IPS-20b (cell line): ENCODE data around the gene NME7.

ENCODE experiments used
- H3K27ac ChIP-seq: one replicate; pipeline ENCODE4 v1.5.1; 2013; ENCODE audit warnings: low read length
- H3K27me3 ChIP-seq: 2 replicates; pipeline ENCODE4 v1.6.1; 2013; ENCODE audit warnings: mild to moderate bottlenecking, low read length, inconsistent platforms; ENCODE audit not compliant: insufficient read depth
- H3K36me3 ChIP-seq: 2 replicates; pipeline ENCODE4 v1.6.1; 2013; ENCODE audit warnings: low read depth, mild to moderate bottlenecking, inconsistent platforms, low read length, moderate library complexity; ENCODE audit not compliant: insufficient read depth
- H3K4me1 ChIP-seq: 2 replicates; pipeline ENCODE4 v1.6.1; 2013; ENCODE audit warnings: mild to moderate bottlenecking, control low read depth, inconsistent platforms, low read length, moderate library complexity; ENCODE audit not compliant: insufficient read depth
- H3K4me3 ChIP-seq: 2 replicates; pipeline ENCODE4 v1.5.1; 2013; ENCODE audit warnings: mild to moderate bottlenecking, low read length, inconsistent platforms
- H3K9ac ChIP-seq: 2 replicates; pipeline ENCODE4 v1.6.1; 2013; ENCODE audit warnings: low read depth, mild to moderate bottlenecking, inconsistent platforms, low read length, moderate library complexity
- H3K9me3 ChIP-seq: 2 replicates; pipeline ENCODE4 v1.6.1; 2013; ENCODE audit warnings: mild to moderate bottlenecking, low read depth, low read length, inconsistent platforms; ENCODE audit not compliant: insufficient read depth

NME7 gene

GRCh38 chr1:169146576-169147214, 220.9 kb downstream of the NME7 start:
- H3K36me3 ChIP-seq = no peaks in the 10 kb centered on the region

DNA sequence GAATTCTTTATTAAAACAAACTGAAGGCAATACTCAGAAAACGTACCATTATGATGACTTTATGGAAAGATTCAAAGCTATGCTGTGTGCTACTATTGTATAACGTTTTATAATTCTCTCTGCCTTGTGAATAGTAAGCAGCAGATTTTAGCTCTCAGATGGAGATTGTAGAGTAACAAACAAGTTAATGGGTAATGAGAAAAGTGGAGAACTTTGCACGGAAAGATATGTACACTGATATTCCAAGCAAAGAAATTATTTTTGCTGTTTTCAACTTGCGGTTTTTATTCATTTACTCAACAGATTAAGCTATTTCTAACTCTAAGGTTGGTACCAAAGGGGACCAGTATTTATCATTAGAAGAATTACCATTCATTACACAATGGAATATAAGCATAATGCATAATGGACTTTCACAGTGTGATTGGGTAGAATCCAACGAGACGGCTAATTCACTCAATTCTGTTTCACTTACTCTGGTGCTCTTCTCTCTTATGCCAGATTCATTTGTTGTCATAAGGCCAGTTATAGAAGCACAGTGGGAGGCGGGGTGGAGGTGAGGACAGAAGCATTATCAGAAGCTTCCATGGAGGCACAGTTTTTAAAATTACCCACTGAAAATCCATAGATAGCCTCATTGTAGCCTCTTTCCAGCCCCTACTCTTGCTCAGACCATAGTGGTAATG, 222.5 kb downstream of the NME7 start:
- no peaks in the 10 kb centered on the region for H3K36me3 ChIP-seq
- no peaks in the 10 kb centered on the region for H3K27me3 ChIP-seq
- no peaks in the 10 kb centered on the region for H3K9me3 ChIP-seq

More at GRCh38 chr1:169146576-169147214, 220.9 kb downstream of the NME7 start:
- Histone ChIP-seq H3K27me3 (no peaks in the 10 kb centered on the region), H3K9ac (no peak overlapping the region), H3K4me1 (no peaks in the 10 kb centered on the region), H3K4me3 (no peak overlapping the region), H3K27ac (no peak overlapping the region), H3K9me3 (no peaks in the 10 kb centered on the region)

GRCh38 chr1:169143984-169144383, 223.6 kb downstream of the NME7 start:
- Histone ChIP-seq H3K9ac (no peak overlapping the region), H3K4me3 (no peak overlapping the region), H3K4me1 (no peaks in the 10 kb centered on the region), H3K27ac (no peak overlapping the region), H3K9me3 (no peaks in the 10 kb centered on the region), H3K27me3 (no peaks in the 10 kb centered on the region), H3K36me3 (no peaks in the 10 kb centered on the region)

More for the DNA sequence above, 222.5 kb downstream of the NME7 start:
- H3K27ac ChIP-seq = no peak overlapping the region
- no peaks in the 10 kb centered on the region for H3K4me1 ChIP-seq
- no peak overlapping the region for H3K4me3 ChIP-seq
- H3K9ac ChIP-seq = no peak overlapping the region

GRCh38 chr1:169143346-169143745, 224.3 kb downstream of the NME7 start:
- Histone ChIP-seq H3K4me3 (no peak overlapping the region), H3K4me1 (no peaks in the 10 kb centered on the region), H3K9ac (no peak overlapping the region), H3K36me3 (no peaks in the 10 kb centered on the region), H3K27ac (no peak overlapping the region), H3K9me3 (no peaks in the 10 kb centered on the region), H3K27me3 (no peaks in the 10 kb centered on the region)

GRCh38 chr1:169142129-169142528, 225.5 kb downstream of the NME7 start:
- H3K36me3 ChIP-seq = no peaks in the 10 kb centered on the region
- H3K9ac ChIP-seq = no peak overlapping the region
- no peak overlapping the region for H3K27ac ChIP-seq
- no peak overlapping the region for H3K4me3 ChIP-seq
- no peaks in the 10 kb centered on the region for H3K9me3 ChIP-seq
- no peaks in the 10 kb centered on the region for H3K27me3 ChIP-seq
- H3K4me1 ChIP-seq = no peaks in the 10 kb centered on the region

DNA sequence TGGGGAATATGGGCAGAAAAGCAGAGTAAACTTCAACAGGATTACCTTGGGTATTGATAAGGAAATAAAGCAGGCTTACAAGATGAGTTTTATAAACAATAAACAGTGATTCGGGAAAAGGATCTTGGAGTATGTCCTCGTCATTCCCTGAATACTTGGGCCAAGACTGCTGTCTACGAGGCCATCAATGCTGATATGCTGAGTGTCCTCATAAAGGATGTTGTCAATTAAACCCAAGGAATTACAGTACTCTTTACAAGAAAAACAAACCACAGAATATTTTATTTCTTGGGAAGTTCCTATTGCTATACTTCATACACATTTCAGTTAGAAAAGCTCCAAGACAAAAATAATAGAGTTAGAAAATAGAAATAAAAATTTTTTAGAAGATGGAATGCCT, 226.2 kb downstream of the NME7 start:
- Histone ChIP-seq H3K27me3 (no peaks in the 10 kb centered on the region), H3K9me3 (no peaks in the 10 kb centered on the region), H3K9ac (no peak overlapping the region), H3K4me1 (peaks cover 6% of the 10 kb centered on the region), H3K36me3 (no peaks in the 10 kb centered on the region), H3K27ac (no peak overlapping the region), H3K4me3 (no peak overlapping the region)

DNA sequence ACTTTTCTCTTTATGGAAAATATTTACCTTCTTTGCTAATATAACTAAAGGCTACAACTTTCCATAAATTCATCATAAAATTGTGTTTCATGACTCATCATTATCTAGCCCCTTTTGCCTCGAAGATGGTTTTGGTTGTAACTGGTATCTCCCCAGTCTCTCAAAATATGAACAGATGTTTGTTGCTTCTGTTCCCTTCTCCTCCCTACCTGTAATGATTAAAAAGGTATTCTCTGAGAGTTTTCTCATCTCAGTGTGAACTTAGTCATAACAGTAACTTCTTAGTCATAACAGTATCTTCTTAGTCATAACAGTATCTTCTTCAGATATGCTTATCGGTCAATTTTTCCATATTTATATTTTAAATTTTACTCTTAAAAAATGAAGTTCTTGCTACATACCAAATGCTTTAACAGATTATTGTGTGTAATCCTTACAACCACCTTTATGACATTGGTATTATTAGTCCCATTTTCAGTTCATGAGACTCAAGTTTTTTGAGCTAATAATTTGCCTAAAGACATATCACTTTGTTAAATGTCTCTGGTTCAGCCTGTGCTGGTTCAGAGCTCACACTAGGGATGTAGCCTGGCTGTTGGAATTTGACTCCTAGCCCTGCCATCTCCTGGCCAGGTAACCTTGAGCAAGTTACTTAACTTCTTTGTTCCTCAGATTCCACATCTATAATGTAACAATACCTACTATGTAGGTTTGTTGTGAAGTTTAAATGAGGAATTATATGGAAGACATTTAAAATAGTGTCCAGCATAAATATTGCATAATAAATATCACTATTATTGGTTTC, 228.5 kb downstream of the NME7 start:
- no peaks in the 10 kb centered on the region for H3K27me3 ChIP-seq
- no peak overlapping the region for H3K27ac ChIP-seq
- no peaks in the 10 kb centered on the region for H3K9me3 ChIP-seq
- no peak overlapping the region for H3K4me3 ChIP-seq
- H3K9ac ChIP-seq = no peak overlapping the region
- H3K4me1 ChIP-seq = peaks cover 14% of the 10 kb centered on the region
- H3K36me3 ChIP-seq = no peaks in the 10 kb centered on the region

DNA sequence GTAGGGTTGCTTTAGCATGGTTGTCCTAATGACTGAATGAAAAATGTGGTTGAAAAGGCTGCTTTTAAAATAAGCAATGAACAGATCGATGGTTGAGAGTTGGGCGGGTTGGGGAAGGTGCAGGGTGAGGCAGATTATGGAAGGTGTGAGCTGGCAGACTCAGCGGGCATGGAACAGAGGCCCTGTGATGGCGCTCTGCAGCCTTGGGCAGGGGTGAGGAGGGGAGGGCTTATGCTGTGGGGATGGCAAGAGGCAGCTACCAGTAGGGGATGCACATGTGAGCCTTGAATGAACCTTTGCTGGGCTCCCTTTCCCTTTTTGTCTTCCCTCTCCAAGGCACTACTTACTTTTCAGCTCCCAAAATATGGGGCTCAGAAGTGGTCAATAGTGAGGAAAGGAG, 230.2 kb downstream of the NME7 start:
- Histone ChIP-seq H3K4me1 (peaks cover 16% of the 10 kb centered on the region), H3K27ac (no peak overlapping the region), H3K27me3 (no peaks in the 10 kb centered on the region), H3K9me3 (no peaks in the 10 kb centered on the region), H3K9ac (no peak overlapping the region), H3K36me3 (peaks cover 6% of the 10 kb centered on the region; the same call in 1 of the 2 replicates), H3K4me3 (no peak overlapping the region)

GRCh38 chr1:169133801-169134502, 233.6 kb downstream of the NME7 start:
- H3K27ac ChIP-seq = no peak overlapping the region
- peaks cover 35% of the 10 kb centered on the region for H3K36me3 ChIP-seq

DNA sequence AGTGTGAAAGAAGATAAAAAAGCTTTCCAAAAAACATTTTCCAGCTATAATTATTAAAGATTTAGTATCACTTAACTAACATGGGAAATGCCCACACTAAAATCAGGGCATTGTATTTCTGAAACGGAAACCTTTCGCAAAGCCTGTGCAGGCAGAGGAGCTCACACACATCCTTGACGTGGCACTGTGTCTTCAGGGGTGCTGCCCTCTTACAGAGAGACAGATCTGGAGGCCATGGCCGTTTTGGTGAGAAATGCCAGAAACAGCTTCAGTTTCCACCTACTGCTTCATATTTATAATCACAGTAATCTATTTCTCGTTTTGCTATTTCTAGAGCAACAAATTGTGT, 234.4 kb downstream of the NME7 start:
- H3K4me1 ChIP-seq = peaks cover 16% of the 10 kb centered on the region
- no peak overlapping the region for H3K27ac ChIP-seq
- H3K36me3 ChIP-seq = peaks cover 43% of the 10 kb centered on the region
- H3K9me3 ChIP-seq = no peaks in the 10 kb centered on the region
- no peaks in the 10 kb centered on the region for H3K27me3 ChIP-seq
- no peak overlapping the region for H3K4me3 ChIP-seq
- no peak overlapping the region for H3K9ac ChIP-seq

More at GRCh38 chr1:169133801-169134502, 233.6 kb downstream of the NME7 start:
- Histone ChIP-seq H3K4me1 (peaks cover 16% of the 10 kb centered on the region), H3K9ac (no peak overlapping the region), H3K4me3 (no peak overlapping the region), H3K9me3 (no peaks in the 10 kb centered on the region), H3K27me3 (no peaks in the 10 kb centered on the region)

GRCh38 chr1:169132512-169133227, 234.9 kb downstream of the NME7 start:
- no peaks in the 10 kb centered on the region for H3K9me3 ChIP-seq
- no peak overlapping the region for H3K4me3 ChIP-seq
- no peak overlapping the region for H3K9ac ChIP-seq
- H3K36me3 ChIP-seq = peaks cover 48% of the 10 kb centered on the region
- H3K27me3 ChIP-seq = no peaks in the 10 kb centered on the region
- H3K27ac ChIP-seq = no peak overlapping the region
- peaks cover 16% of the 10 kb centered on the region for H3K4me1 ChIP-seq
